ENCODE results near the gene TENT5C.

DNA sequence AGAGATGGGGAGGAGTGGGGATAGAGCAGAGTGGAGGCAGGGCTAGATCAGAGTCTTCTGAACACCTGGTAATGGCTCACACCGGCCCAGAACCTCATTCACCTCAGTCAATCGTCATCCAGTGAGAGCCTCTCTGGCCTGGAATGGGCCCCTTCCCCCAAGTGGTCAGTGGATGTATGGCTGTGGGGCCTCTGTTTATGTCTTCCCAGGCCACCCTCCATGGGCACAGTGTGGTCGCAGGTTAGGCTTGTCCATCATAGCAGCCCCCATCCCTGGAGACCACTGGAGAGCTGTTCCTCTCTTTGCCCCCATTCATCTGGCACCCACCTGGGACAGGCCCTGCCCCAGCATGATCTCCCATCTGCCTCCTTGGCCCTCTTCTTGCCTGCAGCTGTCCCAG is 29.6 kb upstream of the TENT5C start:
- TF ChIP-seq, protein P1, sequence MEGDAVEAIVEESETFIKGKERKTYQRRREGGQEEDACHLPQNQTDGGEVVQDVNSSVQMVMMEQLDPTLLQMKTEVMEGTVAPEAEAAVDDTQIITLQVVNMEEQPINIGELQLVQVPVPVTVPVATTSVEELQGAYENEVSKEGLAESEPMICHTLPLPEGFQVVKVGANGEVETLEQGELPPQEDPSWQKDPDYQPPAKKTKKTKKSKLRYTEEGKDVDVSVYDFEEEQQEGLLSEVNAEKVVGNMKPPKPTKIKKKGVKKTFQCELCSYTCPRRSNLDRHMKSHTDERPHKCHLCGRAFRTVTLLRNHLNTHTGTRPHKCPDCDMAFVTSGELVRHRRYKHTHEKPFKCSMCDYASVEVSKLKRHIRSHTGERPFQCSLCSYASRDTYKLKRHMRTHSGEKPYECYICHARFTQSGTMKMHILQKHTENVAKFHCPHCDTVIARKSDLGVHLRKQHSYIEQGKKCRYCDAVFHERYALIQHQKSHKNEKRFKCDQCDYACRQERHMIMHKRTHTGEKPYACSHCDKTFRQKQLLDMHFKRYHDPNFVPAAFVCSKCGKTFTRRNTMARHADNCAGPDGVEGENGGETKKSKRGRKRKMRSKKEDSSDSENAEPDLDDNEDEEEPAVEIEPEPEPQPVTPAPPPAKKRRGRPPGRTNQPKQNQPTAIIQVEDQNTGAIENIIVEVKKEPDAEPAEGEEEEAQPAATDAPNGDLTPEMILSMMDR (conservative IDR thresholded peaks at IDR 0.05; ENCODE audit: low read length), result no peak
- no peak for TF ChIP-seq EZH2phosphoT487 (IDR thresholded peaks at IDR 0.05; ENCODE audit: borderline replicate concordance)
